Neural crest cell (in vitro differentiated cells): ENCODE data around the gene ASB13. TPM values are rescaled to one million over a fixed set of nuclear protein-coding genes. Genes with fewer than 3 reads are reported as not detected.
A peak's percentile ranks its signal among the peaks of the same experiment; 100 is the strongest.
"Not testable (repeated sequence)": the region's sequence is repeated elsewhere in the genome, so short reads cannot be mapped to it uniquely, and the experiment has no call there.

ENCODE experiments used
- DNase-seq: peaks from one replicate; pipeline ENCODE4 v3.0.0; 2021; ENCODE audit warnings: low read depth, mixed read lengths, low spot score
- H3K27ac Mint-ChIP-seq: one replicate; pipeline ENCODE4 v1.8.0; 2021; ENCODE audit warnings: mild to moderate bottlenecking, mixed read lengths; ENCODE audit not compliant: unreplicated experiment
- H3K27me3 Mint-ChIP-seq: 2 replicates; pipeline ENCODE4 v1.8.0; 2021; ENCODE audit warnings: low read depth, mild to moderate bottlenecking, mixed read lengths
- H3K36me3 Mint-ChIP-seq: 2 replicates; pipeline ENCODE4 v1.8.0; 2021; ENCODE audit warnings: low read depth, mild to moderate bottlenecking, mixed read lengths
- H3K4me1 Mint-ChIP-seq: 2 replicates; pipeline ENCODE4 v1.8.0; 2021; ENCODE audit warnings: mixed read lengths
- H3K4me3 Mint-ChIP-seq: one replicate; pipeline ENCODE4 v1.8.0; 2021; ENCODE audit warnings: mild to moderate bottlenecking, mixed read lengths
- H3K9me3 Mint-ChIP-seq: 2 replicates; pipeline ENCODE4 v1.8.0; 2021; ENCODE audit warnings: mixed read lengths
- total RNA-seq: library from RNA; stranded (reverse); gene quantifications from 2 replicates; pipeline ENCODE4 v1.2.1, GENCODE V29; 2021
- TF ChIP-seq, protein P1 (sequence below): fragments of 200-600 bp; sonication (generic); conservative IDR thresholded peaks from 2 replicates; pipeline ENCODE4 v1.5.0; 2021; ENCODE audit warnings: antibody characterized with exemption, mild to moderate bottlenecking

Gene ASB13
- total RNA-seq, 1 donor from 2014 or later = 40.8 TPM

DNA sequence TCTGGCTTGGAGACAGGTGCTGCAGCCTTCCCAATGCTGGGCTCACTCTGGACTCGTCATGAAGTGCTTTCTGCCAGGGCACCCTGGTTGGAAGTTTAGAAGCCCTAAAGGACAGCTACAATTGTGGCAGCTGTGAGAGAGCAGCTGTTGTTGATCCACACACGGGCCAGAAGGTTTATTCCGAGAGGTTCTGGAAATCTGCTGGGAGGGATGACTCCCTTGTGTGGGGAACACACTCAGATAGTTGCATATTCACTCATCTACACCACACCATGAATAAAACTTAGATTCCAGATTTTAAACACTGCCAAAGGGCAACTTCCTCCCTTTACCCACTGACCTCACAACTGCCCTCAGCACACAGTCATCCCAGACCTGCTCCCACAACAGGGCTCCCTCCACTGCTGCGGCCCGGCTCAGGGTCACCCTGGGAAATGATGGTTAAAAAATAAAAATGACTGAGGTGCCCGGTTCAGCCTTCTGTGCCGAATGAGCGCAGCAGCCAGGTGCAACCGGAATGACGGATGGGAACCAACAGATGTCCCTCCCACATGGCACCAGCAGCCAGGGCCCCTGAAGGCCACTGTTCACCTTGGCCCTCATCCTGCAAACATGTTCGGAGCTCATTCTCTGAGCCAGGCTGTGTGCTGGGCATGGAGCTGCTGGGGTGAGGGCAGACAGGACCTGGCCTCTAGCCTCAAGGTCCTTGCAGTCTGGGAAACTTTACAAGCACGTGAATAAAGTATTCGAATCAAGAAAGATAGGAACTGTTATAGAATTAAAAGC lies 40.2 kb downstream of the ASB13 start:
- no peak for DNase-seq
- Mint-ChIP-seq H3K9me3 (no peaks in the 10 kb centered on the region), H3K4me1 (peaks cover 15% of the 10 kb centered on the region), H3K27me3 (no peaks in the 10 kb centered on the region), H3K4me3 (no peak overlapping the region), H3K27ac (peak overlapping the region; percentile 27), H3K36me3 (no peaks in the 10 kb centered on the region)
- TF ChIP-seq, protein P1, sequence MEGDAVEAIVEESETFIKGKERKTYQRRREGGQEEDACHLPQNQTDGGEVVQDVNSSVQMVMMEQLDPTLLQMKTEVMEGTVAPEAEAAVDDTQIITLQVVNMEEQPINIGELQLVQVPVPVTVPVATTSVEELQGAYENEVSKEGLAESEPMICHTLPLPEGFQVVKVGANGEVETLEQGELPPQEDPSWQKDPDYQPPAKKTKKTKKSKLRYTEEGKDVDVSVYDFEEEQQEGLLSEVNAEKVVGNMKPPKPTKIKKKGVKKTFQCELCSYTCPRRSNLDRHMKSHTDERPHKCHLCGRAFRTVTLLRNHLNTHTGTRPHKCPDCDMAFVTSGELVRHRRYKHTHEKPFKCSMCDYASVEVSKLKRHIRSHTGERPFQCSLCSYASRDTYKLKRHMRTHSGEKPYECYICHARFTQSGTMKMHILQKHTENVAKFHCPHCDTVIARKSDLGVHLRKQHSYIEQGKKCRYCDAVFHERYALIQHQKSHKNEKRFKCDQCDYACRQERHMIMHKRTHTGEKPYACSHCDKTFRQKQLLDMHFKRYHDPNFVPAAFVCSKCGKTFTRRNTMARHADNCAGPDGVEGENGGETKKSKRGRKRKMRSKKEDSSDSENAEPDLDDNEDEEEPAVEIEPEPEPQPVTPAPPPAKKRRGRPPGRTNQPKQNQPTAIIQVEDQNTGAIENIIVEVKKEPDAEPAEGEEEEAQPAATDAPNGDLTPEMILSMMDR = no peak

DNA sequence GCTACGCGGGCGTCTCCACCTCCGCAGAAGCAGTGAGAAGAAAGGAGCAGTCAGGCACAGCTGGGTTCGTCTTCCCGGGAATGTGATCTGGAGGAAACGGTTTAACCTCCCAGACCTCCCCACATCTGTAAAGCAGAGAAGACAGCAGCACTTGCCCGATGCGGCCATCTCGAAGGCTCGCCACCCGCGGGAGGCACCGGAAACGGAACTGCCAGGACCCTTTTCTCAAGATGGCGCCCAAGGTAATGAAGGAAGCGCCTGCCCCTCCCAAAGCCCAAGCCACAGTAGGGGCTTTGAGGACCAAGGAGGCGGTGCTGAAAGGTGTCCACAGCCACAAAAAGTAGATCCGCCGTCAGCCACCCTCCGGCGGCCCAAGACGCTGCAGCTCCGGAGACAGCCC lies 41.7 kb downstream of the ASB13 start:
- no peaks in the 10 kb centered on the region for H3K9me3 Mint-ChIP-seq
- no peaks in the 10 kb centered on the region for H3K27me3 Mint-ChIP-seq
- no peak for DNase-seq
- H3K4me1 Mint-ChIP-seq = peaks cover 12% of the 10 kb centered on the region
- no peaks in the 10 kb centered on the region for H3K36me3 Mint-ChIP-seq
- H3K27ac Mint-ChIP-seq = no peak overlapping the region
- TF ChIP-seq, protein P1 = no peak
- no peak overlapping the region for H3K4me3 Mint-ChIP-seq

DNA sequence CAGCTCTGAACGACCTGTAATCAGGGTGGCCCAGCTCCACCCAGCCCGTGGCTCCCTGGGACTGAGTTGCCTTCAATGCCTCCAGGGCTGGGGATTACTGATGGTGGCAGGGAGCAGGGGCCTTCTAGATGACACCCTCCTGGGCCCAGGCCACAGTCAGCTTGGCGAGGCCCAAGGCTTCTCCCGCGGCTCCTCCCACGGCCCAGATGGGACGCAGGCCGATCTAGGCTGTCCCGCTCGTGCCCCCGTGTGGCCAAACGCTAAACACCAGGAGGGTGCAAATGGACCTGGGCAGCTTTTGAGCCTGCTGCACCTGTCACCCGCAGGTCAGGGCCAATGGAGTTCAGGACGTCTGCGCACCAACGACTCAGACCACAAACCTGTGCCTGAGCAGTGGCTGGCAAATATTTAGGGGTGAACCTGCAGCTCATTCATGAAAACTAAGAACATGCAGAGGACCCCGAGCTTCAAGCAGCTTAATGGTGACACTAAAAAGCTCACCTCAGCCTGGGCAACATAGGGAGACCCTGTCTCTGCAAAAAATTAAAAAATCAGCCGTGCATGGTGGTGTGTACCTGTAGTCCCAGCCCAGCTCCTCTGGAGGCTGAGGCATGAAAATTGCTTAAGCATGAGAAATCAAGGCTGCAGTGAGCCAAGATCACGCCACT lies 43.2 kb downstream of the ASB13 start:
- H3K27ac Mint-ChIP-seq = no peak overlapping the region
- peaks cover 19% of the 10 kb centered on the region for H3K4me1 Mint-ChIP-seq
- peak; percentile 83 for DNase-seq
- H3K4me3 Mint-ChIP-seq = no peak overlapping the region
- H3K36me3 Mint-ChIP-seq = no peaks in the 10 kb centered on the region
- H3K9me3 Mint-ChIP-seq = no peaks in the 10 kb centered on the region
- no peaks in the 10 kb centered on the region for H3K27me3 Mint-ChIP-seq
- TF ChIP-seq, protein P1 = peak; percentile 90

DNA sequence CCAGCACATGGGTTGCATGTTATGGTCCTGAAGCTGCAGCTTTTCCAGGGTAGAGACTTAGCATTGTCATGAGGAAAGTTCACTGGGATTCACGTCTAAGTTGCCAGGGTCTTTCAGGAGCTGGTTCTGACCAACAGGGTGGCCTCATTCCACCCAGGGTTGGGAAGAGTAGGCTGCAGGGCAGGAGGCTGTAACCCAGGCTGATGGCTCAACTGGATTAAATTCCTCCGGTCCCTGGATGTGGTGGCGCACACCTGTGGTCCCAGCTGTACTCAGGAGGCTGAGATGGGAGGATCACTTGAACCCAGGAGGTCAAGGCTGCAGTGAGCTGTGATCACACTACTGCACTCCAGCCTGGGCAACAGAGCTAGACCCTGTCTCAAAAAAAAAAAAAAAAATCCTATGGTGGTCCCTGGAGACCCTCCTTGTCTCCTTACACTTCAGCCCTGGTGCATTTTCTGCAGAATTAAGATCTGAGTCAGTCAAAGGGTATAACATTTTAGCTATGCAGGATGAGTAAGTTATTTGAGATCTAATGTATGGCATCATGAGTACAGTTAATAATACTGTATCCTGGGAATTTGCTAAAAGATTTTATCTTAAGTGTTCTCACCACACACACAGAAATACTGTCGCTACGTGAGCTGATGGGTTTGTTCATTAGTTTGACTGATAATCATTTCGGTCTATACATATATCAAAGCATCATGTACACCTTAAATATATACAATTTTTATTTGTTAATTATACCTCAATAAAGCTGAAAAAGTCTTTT lies 44.0 kb downstream of the ASB13 start:
- TF ChIP-seq, protein P1 = no peak
- Mint-ChIP-seq H3K27ac (no peak overlapping the region), H3K4me1 (peaks cover 19% of the 10 kb centered on the region), H3K9me3 (no peaks in the 10 kb centered on the region), H3K4me3 (no peak overlapping the region), H3K36me3 (no peaks in the 10 kb centered on the region), H3K27me3 (no peaks in the 10 kb centered on the region)
- no peak for DNase-seq

DNA sequence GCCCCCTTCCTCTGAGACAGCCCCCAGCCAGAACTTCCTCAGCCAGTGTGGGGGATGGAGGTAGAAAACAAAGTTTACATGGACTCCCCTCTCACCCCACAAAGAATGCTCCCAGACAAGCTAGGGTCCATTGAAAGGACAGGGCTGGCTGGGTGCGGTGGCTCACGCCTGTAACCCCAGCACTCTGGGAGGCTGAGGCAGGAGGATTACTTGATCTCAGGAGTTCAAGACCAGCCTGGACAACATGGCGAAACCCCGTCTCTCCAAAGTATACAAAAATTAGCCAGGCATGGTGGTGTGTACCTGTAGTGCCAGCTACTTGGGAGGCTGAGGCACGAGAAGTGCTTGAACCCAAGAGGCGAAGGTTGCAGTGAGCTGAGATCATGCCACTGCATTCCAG lies 45.0 kb downstream of the ASB13 start:
- not testable (repeated sequence) for H3K36me3 Mint-ChIP-seq, H3K4me3 Mint-ChIP-seq, DNase-seq, H3K27ac Mint-ChIP-seq, H3K27me3 Mint-ChIP-seq, H3K9me3 Mint-ChIP-seq
- H3K4me1 Mint-ChIP-seq = peaks cover 19% of the 10 kb centered on the region
